ENCODE data around the gene ZFP36L1. TPM values are rescaled to one million over a fixed set of nuclear protein-coding genes. Genes with fewer than 3 reads are reported as not detected.

ZFP36L1 gene
- total and polyA plus RNA-seq, 10 donors = 65.7 to 443 (median 305) TPM

DNA sequence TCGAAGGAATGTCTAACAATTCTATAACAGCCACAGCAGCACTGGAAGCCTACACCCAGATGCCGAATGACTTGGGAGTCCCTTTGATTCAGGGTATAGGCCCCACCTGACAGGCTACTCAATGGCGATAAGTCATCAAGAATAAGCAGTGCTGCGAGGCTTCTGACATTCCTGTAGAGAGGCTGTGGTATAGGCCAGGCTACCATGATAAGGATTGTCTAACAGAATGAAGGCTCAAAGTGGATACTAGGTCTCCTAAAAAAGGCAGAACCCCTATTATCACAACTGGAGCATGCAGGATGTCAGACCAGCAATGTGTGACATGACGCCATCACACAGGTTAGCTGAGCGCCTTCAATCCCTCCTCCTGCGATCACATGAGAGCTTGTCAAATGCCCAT, 53.2 kb downstream of the ZFP36L1 start:
- Histone ChIP-seq H3K4me1 (peaks cover 12 to 80% (median 40%) of the 10 kb centered on the region in 6 donors), H3K27me3 (replicated peaks in 1 of 7) (peaks cover 0 to 3% (median 0%) of the 10 kb centered on the region in 7 donors), H3K9me3 (peaks cover 0 to 4% (median 0%) of the 10 kb centered on the region in 8 donors), H3K27ac (no peak overlapping the region), H3K4me3 (no peak overlapping the region), H3K36me3 (no peaks in the 10 kb centered on the region)
- TF ChIP-seq POLR2AphosphoS5 (IDR thresholded peaks at IDR 0.05) (no peak), POLR2A (IDR thresholded peaks at IDR 0.05) (no peak)
- TF ChIP-seq, protein P1, sequence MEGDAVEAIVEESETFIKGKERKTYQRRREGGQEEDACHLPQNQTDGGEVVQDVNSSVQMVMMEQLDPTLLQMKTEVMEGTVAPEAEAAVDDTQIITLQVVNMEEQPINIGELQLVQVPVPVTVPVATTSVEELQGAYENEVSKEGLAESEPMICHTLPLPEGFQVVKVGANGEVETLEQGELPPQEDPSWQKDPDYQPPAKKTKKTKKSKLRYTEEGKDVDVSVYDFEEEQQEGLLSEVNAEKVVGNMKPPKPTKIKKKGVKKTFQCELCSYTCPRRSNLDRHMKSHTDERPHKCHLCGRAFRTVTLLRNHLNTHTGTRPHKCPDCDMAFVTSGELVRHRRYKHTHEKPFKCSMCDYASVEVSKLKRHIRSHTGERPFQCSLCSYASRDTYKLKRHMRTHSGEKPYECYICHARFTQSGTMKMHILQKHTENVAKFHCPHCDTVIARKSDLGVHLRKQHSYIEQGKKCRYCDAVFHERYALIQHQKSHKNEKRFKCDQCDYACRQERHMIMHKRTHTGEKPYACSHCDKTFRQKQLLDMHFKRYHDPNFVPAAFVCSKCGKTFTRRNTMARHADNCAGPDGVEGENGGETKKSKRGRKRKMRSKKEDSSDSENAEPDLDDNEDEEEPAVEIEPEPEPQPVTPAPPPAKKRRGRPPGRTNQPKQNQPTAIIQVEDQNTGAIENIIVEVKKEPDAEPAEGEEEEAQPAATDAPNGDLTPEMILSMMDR (IDR thresholded peaks at IDR 0.05 in 8 of 11, conservative IDR thresholded peaks at IDR 0.05 in 3 of 11) = no peak
- intact Hi-C loops (cut with DNase I; ENCODE audit: low total_unique reads) = no loop called here
- DNase-seq = no peak
- 88 to 97% (median 96%) methylated on average over 7 of the region's 7 CpGs for WGBS, 5 donors

DNA sequence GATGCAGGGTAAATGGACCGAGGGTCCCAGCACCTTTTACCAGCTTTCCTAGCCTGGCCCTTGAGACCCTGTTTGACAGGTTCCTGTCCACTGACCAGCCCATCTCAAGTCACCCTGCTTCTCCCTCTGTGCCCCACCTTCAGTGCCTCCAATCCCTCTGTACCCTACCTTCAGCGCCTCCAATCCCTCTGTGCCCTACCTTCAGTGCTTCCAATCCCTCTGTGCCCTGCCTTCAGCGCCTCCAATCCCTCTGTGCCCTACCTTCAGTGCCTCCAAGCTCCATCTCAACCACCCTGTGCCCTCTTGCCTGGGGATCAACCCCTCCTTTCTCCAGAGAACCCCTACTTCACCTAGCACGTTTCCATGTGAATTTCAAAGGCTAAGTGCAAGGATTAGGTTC, 54.3 kb downstream of the ZFP36L1 start:
- WGBS, 5 donors = 83 to 93% (median 91%) methylated on average over 4 of the region's 4 CpGs
- Histone ChIP-seq H3K4me1 (peaks cover 21 to 89% (median 52%) of the 10 kb centered on the region in 6 donors), H3K4me3 (no peak overlapping the region), H3K36me3 (no peaks in the 10 kb centered on the region), H3K27ac (no peak overlapping the region), H3K9me3 (peaks cover 0 to 4% (median 0%) of the 10 kb centered on the region in 8 donors), H3K27me3 (replicated peaks in 1 of 7) (no peaks in the 10 kb centered on the region)
- no peak for DNase-seq
- intact Hi-C loops (cut with DNase I; ENCODE audit: low total_unique reads) = no loop called here
- TF ChIP-seq POLR2A (IDR thresholded peaks at IDR 0.05) (no peak), POLR2AphosphoS5 (IDR thresholded peaks at IDR 0.05) (no peak)
- TF ChIP-seq, protein P1 (IDR thresholded peaks at IDR 0.05 in 8 of 11, conservative IDR thresholded peaks at IDR 0.05 in 3 of 11) = no peak

Other genes starting within 250 kb of the ZFP36L1 start
- gene ACTN1, start 186.2 kb upstream of the ZFP36L1 start, total RNA-seq = 100 to 1,000 TPM in 5 of 7 donors, 10 to 100 TPM in 2; 87.3 to 315 (median 121) TPM
- gene ACTN1, start 186.2 kb upstream of the ZFP36L1 start, polyA plus RNA-seq = 10 to 100 TPM; 15.4 to 33.0 (median 26.0) TPM

All from spleen (tissue), 11 donors.